Endometrial microvascular endothelial cells (primary cell): ENCODE measurements around the gene TMEM214. TPM values are rescaled to one million over a fixed set of nuclear protein-coding genes. Genes with fewer than 3 reads are reported as not detected.

Source experiments
- in situ Hi-C: cut with HindIII; loops from 2 replicates; pipeline ENCODE4 v1.10.0; 2017; ENCODE audit warnings: low sequenced_read_pairs, low pct_unique_long_range_greater_than_20kb; ENCODE audit errors: inconsistent ontology term
- total RNA-seq: library from RNA; depleted of rRNA; stranded (reverse); fragments of >200 nt; gene quantifications from one replicate; pipeline ENCODE4 v1.2.3, GENCODE V29; 2015; ENCODE audit errors: inconsistent ontology term

TMEM214 gene
- total RNA-seq, 1 donor from 2014 or later, result 50.4 TPM

GRCh38 chr2:27033253-27033852 lies 588 bp downstream of the TMEM214 start:
- in situ Hi-C loops, result no loop called here

DNA sequence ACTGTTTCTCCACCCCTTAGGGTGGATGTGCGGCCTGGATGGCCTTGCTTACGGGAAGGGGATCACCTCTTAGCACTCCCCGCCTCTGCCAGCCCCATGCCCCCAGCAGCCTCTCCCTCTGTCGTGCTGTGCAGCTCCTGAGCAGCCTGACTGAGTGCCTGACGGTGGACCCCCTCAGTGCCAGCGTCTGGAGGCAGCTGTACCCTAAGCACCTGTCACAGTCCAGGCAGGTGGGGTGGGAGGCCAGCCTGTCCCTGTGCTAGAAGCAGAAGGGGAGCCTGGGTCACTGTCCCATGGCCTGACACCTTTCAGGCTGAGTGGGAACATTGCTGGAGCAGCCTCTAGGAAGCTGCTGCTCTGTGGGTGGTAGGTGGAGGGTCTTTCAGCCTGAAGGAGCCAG lies 5.2 kb downstream of the TMEM214 start:
- in situ Hi-C loops, result no loop called here

GRCh38 chr2:27038631-27039339 lies 6.0 kb downstream of the TMEM214 start:
- in situ Hi-C loops, result no loop called here

DNA sequence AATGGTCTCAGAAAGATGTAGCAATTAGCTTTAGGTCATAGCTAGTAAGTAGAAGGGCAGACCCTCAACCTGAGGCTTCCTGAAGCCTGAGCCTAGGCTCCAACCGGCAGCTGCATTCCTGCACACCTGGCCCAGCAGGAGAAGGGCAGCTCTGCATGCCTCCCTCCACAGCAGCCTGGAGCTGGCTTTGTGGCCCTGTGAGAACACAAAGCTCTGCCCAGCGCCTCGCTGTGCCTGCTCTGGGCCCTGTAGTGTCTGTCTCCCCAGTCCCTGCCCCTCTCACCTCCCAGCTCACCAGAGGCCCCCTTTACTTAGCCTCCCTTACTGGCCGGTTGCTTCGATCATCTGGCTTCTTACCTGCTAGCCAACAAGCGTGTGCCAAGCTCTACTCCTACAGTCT lies 6.7 kb downstream of the TMEM214 start:
- in situ Hi-C loops, result no loop called here

GRCh38 chr2:27039871-27040270 lies 7.1 kb downstream of the TMEM214 start:
- in situ Hi-C loops, result no loop called here

GRCh38 chr2:27040282-27040681 lies 7.5 kb downstream of the TMEM214 start:
- in situ Hi-C loops, result no loop called here

- in situ Hi-C loops, result no loop called here
Measured at GRCh38 chr2:27041752-27042151, 9.0 kb downstream of the TMEM214 start.

- in situ Hi-C loops, result no loop called here
Measured at GRCh38 chr2:27042159-27042661, 9.4 kb downstream of the TMEM214 start.

GRCh38 chr2:27042985-27043634 lies 10.3 kb downstream of the TMEM214 start:
- in situ Hi-C loops, result no loop called here

GRCh38 chr2:27049422-27050280 lies 16.9 kb downstream of the TMEM214 start:
- in situ Hi-C loops, result no loop called here

DNA sequence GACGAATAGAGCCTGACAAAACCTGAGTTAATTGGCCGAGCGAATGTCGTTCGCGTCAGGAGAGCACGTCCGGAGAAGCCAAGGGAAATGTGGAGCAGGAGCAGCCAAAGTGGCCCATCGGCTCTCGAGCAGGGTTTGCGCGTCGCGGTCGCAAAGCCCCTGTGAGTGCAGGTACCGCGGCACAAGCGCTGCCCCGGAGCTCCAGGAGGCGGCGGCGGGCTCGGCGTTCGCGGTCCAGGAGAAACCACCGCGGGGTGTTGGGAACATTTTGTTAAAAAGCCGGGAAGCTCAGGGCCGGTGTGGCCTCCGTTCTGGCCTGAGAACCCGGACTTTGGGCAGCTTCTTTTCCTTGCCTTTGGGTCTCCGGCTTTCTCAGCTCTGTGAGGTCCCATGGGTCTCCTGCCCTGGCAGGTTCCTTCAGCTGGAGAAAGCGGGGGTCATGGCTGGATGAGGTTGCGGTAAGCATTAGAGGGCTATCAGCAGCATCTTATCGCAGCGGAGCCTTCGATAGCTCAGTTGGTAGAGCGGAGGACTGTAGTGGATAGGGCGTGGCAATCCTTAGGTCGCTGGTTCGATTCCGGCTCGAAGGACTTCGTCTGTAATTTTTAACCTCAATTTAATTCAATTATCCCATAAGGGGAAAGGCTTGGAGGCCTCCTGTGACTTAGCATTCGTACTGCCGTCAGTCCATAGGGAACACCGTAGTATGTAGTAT lies 17.7 kb downstream of the TMEM214 start:
- in situ Hi-C loops, result no loop called here

GRCh38 chr2:27050996-27051901 lies 18.5 kb downstream of the TMEM214 start, which contains the start of gene AGBL5:
TSS of gene AGBL5 (plus strand) at chr2:27051668. CDS start at chr2:27052959, 1,291 bp downstream.
- in situ Hi-C loops, result no loop called here

- in situ Hi-C loops, result no loop called here
Measured at GRCh38 chr2:27051902-27052645, 19.3 kb downstream of the TMEM214 start.

DNA sequence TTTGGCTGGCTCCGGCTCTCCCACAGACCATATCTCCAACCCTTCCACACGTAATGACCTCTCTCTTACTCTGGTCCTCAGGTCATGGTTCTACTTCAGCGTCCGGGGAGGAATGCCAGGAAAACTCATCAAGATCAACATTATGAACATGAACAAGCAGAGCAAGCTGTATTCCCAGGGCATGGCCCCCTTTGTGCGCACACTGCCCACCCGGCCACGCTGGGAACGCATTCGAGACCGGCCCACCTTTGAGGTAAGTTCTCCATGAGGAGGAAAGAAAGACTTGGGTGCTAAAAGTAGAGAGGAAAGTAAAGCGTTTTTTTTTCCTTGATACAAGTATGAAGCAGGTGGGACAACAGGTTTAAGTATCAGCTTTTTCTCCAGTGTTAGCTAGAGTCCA lies 20.6 kb downstream of the TMEM214 start:
- in situ Hi-C loops, result no loop called here

DNA sequence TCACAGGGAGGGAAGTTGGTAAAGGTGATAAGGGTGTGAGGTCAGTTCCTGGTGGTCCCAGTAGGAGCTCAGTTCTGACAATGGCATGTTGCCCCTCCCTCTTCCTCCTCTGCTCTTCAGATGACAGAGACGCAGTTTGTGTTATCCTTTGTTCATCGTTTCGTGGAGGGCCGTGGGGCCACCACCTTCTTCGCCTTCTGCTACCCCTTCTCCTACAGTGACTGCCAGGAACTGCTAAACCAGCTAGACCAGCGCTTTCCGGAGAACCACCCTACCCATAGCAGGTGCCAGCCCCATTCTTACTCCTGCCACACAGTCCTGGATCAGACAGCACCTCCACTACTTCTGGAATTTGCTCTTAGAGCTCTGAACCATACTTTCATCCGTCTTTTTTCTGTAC lies 21.0 kb downstream of the TMEM214 start:
- in situ Hi-C loops, result no loop called here

- in situ Hi-C loops, result no loop called here
Measured at GRCh38 chr2:27054721-27055120, 22.0 kb downstream of the TMEM214 start.

- in situ Hi-C loops, result no loop called here
Measured at GRCh38 chr2:27057184-27057583, 24.4 kb downstream of the TMEM214 start.
